ACC112 (cell line): ENCODE results near the gene TMEM109.

ENCODE experiments used
- H2AFZ ChIP-seq: fragments of 200-600 bp; sonication (generic); one replicate; pipeline ENCODE4 v1.6.0; 2017; ENCODE audit warnings: antibody characterized with exemption, low read length; ENCODE audit not compliant: unreplicated experiment
- H3K27ac ChIP-seq: fragments of 200-600 bp; sonication (generic); 2 replicates; pipeline ENCODE4 v1.5.1; 2014; ENCODE audit warnings: low read depth, mild to moderate bottlenecking, antibody characterized with exemption, low read length, moderate library complexity
- H3K27me3 ChIP-seq: fragments of 200-600 bp; sonication (generic); 2 replicates; pipeline ENCODE4 v1.6.1; 2014; ENCODE audit warnings: mild to moderate bottlenecking, antibody characterized with exemption, low read length, moderate library complexity, mixed read lengths; ENCODE audit not compliant: insufficient read depth
- H3K36me3 ChIP-seq: fragments of 200-600 bp; sonication (generic); 2 replicates; pipeline ENCODE4 v1.6.1; 2016; ENCODE audit warnings: mild to moderate bottlenecking, antibody characterized with exemption, low read length, moderate library complexity, mixed read lengths; ENCODE audit not compliant: insufficient read depth
- H3K4me1 ChIP-seq: fragments of 200-600 bp; sonication (generic); one replicate; pipeline ENCODE4 v1.6.1; 2016; ENCODE audit warnings: low read length, mixed read lengths; ENCODE audit not compliant: insufficient read depth, unreplicated experiment, control insufficient read depth
- H3K4me3 ChIP-seq: fragments of 200-600 bp; sonication (generic); 2 replicates; pipeline ENCODE4 v1.5.1; 2014; ENCODE audit warnings: mild to moderate bottlenecking, low read depth, low read length
- H3K79me2 ChIP-seq: fragments of 200-600 bp; sonication (generic); one replicate; pipeline ENCODE4 v1.6.0; 2016; ENCODE audit warnings: low read length; ENCODE audit not compliant: control insufficient read depth, unreplicated experiment, insufficient read depth

Gene TMEM109

DNA sequence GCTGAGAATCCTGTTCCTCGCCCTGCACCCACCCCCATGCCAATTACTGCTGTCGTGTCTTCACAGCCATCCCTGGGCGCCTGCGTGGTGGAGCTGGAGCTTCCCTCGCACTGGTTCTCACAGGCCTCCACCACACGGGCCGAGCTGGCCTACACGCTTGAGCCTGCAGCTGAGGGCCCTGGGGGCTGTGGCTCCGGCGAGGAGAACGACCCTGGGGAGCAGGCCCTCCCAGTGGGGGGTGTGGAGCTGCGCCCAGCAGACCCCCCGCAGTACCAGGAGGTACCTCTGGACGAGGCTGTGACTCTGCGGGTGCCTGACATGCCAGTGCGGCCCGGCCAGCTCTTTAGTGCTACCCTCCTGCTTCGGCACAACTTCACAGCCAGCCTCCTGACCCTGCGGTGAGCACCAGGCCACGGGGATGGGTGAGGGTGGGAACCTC, 14.6 kb downstream of the TMEM109 start:
- H3K79me2 ChIP-seq = no peaks in the 10 kb centered on the region
- H3K27ac ChIP-seq = no peak overlapping the region
- H3K4me1 ChIP-seq = peaks cover 20% of the 10 kb centered on the region

GRCh38 chr11:60929764-60930163, 15.8 kb downstream of the TMEM109 start:
- Histone ChIP-seq H3K4me3 (no peak overlapping the region), H3K4me1 (peaks cover 13% of the 10 kb centered on the region), H3K27ac (no peak overlapping the region), H3K27me3 (no peaks in the 10 kb centered on the region), H3K36me3 (no peaks in the 10 kb centered on the region), H3K79me2 (no peaks in the 10 kb centered on the region), H2AFZ (no peak overlapping the region)

More for the DNA sequence above, 14.6 kb downstream of the TMEM109 start:
- Histone ChIP-seq H3K27me3 (no peaks in the 10 kb centered on the region), H2AFZ (no peak overlapping the region), H3K36me3 (no peaks in the 10 kb centered on the region), H3K4me3 (no peak overlapping the region)

DNA sequence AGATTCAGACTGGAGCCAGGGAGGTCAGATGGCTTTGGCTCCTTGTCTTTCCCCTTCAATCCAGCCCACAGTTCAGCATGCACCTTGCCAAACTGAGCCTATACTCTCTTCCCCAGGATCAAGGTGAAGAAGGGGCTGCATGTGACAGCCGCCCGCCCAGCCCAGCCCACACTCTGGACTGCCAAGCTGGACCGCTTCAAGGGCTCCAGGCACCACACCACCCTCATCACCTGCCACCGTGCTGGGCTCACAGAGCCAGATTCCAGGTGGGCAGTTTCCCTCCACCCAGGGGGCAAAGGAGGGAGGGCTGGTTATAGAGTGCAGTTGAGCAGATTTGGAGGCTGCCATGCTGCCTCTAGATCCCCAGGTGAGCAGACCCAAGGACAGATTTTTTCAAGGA, 16.4 kb downstream of the TMEM109 start:
- no peak overlapping the region for H2AFZ ChIP-seq

GRCh38 chr11:60931917-60932316, 18.0 kb downstream of the TMEM109 start:
- no peak overlapping the region for H3K27ac ChIP-seq
- no peaks in the 10 kb centered on the region for H3K79me2 ChIP-seq
- H3K4me1 ChIP-seq = no peaks in the 10 kb centered on the region
- no peak overlapping the region for H2AFZ ChIP-seq
- no peak overlapping the region for H3K4me3 ChIP-seq
- H3K27me3 ChIP-seq = no peaks in the 10 kb centered on the region
- H3K36me3 ChIP-seq = no peaks in the 10 kb centered on the region

More for the DNA sequence above, 16.4 kb downstream of the TMEM109 start:
- no peaks in the 10 kb centered on the region for H3K27me3 ChIP-seq
- no peak overlapping the region for H3K4me3 ChIP-seq
- H3K79me2 ChIP-seq = no peaks in the 10 kb centered on the region
- no peak overlapping the region for H3K27ac ChIP-seq
- H3K36me3 ChIP-seq = no peaks in the 10 kb centered on the region
- peaks cover 10% of the 10 kb centered on the region for H3K4me1 ChIP-seq

DNA sequence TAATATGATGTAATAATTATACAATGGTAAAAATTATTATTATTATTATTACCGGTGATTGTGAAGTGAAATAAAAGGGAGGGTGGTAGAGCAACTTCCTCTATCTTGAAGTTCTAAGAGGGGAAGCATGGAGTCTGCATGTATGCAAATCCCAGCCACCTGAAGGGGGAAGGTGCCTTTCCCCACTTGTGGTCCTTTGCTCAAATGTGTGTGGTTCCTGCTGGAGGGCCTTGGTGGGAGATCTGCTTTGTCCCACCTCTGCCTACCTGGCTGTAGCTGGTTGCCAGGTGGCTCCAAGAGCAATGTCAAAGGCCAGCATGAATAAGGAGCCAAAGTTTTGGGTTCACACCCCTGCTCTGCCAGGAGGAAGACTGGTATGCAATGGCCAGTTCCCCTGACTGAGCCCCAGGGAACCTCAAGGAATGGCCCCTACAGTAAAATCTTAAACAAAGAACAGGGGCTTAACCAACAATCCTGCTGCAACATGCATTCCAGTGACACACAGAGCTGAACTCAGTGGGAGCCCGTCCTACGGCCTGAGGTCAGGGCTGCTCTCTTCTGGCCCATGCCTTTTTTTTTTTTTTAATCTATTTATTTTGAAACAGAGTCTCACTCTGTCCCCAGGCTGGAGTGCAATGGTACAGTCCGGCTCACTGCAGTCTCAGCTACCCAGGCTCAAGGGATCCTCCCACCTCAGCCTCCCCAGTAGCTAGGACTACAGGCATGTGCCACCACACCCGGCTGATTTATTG, 18.8 kb downstream of the TMEM109 start:
- Histone ChIP-seq H3K79me2 (no peaks in the 10 kb centered on the region), H3K36me3 (no peaks in the 10 kb centered on the region), H2AFZ (no peak overlapping the region), H3K4me1 (no peaks in the 10 kb centered on the region), H3K4me3 (no peak overlapping the region), H3K27ac (no peak overlapping the region), H3K27me3 (no peaks in the 10 kb centered on the region)

DNA sequence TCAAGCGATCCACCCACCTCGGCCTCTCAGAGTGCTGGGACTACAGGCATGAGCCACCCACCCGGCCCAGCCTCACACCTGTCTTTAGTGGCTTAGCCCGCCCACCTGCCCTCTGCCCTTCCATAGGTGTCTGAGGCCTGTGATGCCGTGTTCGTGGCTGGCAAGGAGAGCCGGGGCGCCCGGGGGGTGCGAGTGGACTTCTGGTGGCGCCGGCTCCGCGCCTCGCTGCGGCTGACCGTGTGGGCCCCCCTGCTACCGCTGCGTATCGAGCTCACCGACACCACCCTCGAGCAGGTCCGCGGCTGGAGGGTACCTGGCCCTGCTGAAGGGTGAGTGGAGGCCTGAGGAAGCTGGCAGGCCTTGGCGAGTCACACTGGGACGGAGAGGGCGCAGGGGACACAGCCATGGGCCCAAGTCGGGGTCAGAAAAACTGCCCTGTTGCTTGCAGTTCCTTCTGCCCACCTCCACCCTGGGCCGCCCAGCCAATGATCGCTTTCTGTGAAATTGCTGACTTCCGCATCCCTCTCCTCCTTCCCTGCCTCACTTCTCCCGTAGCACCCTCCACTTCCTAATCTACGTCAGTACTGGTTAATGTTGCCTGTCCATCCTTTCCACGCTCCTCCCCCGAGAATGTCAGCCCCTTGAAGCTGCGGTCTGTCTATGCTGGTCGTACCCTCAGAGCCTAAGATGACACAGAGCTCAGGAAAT, 19.6 kb downstream of the TMEM109 start:
- Histone ChIP-seq H3K27ac (no peak overlapping the region), H3K36me3 (no peaks in the 10 kb centered on the region), H3K79me2 (no peaks in the 10 kb centered on the region), H3K4me3 (no peak overlapping the region), H2AFZ (no peak overlapping the region), H3K27me3 (no peaks in the 10 kb centered on the region), H3K4me1 (no peaks in the 10 kb centered on the region)

DNA sequence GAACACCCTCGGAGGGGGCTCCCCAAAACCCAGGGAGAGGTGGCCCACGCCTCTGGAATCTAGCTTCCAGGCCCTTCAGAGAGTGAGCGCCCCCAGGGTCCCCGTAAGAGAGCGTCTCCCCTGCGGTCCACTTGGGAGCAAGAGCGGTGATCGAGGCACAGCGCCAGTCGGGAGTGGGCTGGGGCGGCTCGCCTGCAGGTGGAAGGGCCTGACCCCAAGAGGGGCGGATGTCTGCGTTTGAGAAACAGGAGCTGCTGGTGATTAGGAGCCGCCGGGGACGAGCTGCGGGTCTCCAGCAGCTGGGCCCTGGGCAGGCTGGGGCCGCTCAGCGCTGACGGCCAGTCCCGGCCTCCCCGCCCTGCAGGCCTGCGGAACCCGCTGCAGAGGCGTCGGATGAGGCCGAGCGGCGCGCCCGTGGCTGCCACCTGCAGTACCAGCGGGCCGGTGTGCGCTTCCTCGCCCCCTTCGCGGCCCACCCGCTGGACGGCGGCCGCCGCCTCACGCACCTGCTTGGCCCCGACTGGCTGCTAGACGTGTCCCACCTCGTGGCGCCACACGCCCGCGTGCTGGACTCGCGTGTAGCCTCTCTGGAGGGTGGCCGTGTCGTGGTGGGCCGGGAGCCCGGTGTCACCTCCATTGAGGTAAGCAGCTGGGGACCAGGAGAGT, 20.3 kb downstream of the TMEM109 start:
- Histone ChIP-seq H3K4me3 (no peak overlapping the region), H3K27ac (no peak overlapping the region), H3K4me1 (no peaks in the 10 kb centered on the region), H3K36me3 (no peaks in the 10 kb centered on the region), H2AFZ (no peak overlapping the region), H3K79me2 (no peaks in the 10 kb centered on the region), H3K27me3 (no peaks in the 10 kb centered on the region)

GRCh38 chr11:60934790-60935605, 21.0 kb downstream of the TMEM109 start:
- Histone ChIP-seq H3K79me2 (no peaks in the 10 kb centered on the region), H3K4me1 (no peaks in the 10 kb centered on the region), H3K27me3 (no peaks in the 10 kb centered on the region), H3K27ac (no peak overlapping the region), H3K36me3 (0 out of 2 replicates have a peak, but pooled peaks cover 3% of the 10 kb centered on the region), H2AFZ (no peak overlapping the region), H3K4me3 (no peak overlapping the region)

DNA sequence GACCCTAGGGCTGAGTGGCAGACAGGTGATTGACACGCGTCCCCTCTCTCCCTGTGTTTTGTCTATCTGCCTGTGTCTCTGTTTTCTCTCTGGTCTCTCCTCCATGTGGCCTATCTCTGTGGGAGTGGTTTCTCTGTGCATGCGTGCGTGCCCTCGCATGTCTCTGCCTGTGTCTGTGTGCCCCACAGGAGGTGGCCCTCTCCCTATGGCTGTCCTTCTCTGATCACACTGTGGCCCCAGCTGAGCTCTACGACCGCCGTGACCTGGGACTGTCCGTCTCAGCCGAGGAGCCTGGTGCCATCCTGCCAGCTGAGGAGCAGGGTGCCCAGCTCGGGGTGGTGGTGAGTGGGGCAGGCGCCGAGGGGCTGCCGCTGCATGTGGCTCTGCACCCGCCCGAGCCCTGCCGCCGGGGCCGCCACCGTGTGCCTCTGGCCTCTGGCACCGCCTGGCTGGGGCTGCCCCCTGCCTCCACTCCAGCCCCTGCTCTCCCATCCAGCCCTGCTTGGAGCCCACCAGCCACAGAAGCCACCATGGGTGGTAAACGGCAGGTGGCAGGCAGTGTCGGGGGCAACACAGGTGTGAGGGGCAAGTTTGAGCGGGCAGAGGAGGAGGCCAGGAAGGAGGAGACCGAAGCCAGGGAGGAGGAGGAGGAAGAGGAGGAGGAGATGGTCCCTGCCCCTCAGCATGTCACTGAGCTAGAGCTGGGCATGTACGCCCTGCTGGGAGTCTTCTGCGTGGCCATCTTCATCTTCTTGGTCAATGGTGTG, 21.9 kb downstream of the TMEM109 start:
- 0 out of 2 replicates have a peak, but pooled peaks cover 8% of the 10 kb centered on the region for H3K36me3 ChIP-seq
- H3K4me3 ChIP-seq = no peak overlapping the region
- no peak overlapping the region for H2AFZ ChIP-seq
- H3K27me3 ChIP-seq = no peaks in the 10 kb centered on the region
- H3K79me2 ChIP-seq = no peaks in the 10 kb centered on the region
- no peaks in the 10 kb centered on the region for H3K4me1 ChIP-seq
- no peak overlapping the region for H3K27ac ChIP-seq
